NCI-H2196 treated with DMSO at 0.1 percent for 48 hours (cell line): ENCODE measurements around the gene CYTH4.
"Not testable (repeated sequence)": the region's sequence is repeated elsewhere in the genome, so short reads cannot be mapped to it uniquely, and the experiment has no call there.

ENCODE experiments used
- DNase-seq: peaks from one replicate; lab custom pipeline; 2025; ENCODE audit not compliant: unreplicated experiment; lab: John Stamatoyannopoulos, UW

The CYTH4 gene

GRCh38 chr22:37326726-37327125 is 44.4 kb downstream of the CYTH4 start:
- no peak for DNase-seq

GRCh38 chr22:37328017-37328416 is 45.7 kb downstream of the CYTH4 start:
- no peak for DNase-seq

GRCh38 chr22:37328538-37329237 is 46.4 kb downstream of the CYTH4 start:
- DNase-seq, result not testable (repeated sequence)

- DNase-seq, result no peak
Measured at GRCh38 chr22:37329238-37330140, 47.2 kb downstream of the CYTH4 start.

GRCh38 chr22:37330200-37331033 is 48.1 kb downstream of the CYTH4 start:
- peak; percentile 12 for DNase-seq

GRCh38 chr22:37331034-37331428 is 48.7 kb downstream of the CYTH4 start:
- DNase-seq, result no peak

GRCh38 chr22:37331856-37332536 is 49.7 kb downstream of the CYTH4 start:
- no peak for DNase-seq

- no peak for DNase-seq
Measured at GRCh38 chr22:37333724-37334460, 51.6 kb downstream of the CYTH4 start.

- DNase-seq, result no peak
Measured at GRCh38 chr22:37334461-37334858, 52.2 kb downstream of the CYTH4 start.

GRCh38 chr22:37334859-37335805 is 52.8 kb downstream of the CYTH4 start:
- DNase-seq, result no peak

- no peak for DNase-seq
Measured at GRCh38 chr22:37335806-37336199, 53.5 kb downstream of the CYTH4 start.

GRCh38 chr22:37336579-37336978 is 54.3 kb downstream of the CYTH4 start:
- DNase-seq, result no peak

- DNase-seq, result no peak
Measured at GRCh38 chr22:37337204-37337943, 55.1 kb downstream of the CYTH4 start.

- no peak for DNase-seq
Measured at GRCh38 chr22:37338539-37339246, 56.4 kb downstream of the CYTH4 start.

GRCh38 chr22:37340331-37341262 is 58.3 kb downstream of the CYTH4 start:
- DNase-seq, result peak; percentile 1

GRCh38 chr22:37342065-37342464 is 59.8 kb downstream of the CYTH4 start:
- no peak for DNase-seq

GRCh38 chr22:37343348-37343747 is 61.0 kb downstream of the CYTH4 start:
- DNase-seq, result no peak
